HCT116 (cell line): ENCODE measurements around the gene PROX2. TPM values are rescaled to one million over a fixed set of nuclear protein-coding genes. Genes with fewer than 3 reads are reported as not detected.

Experiments used
- ATAC-seq: fragments of 200-7000 bp; cut with Tn5 transposase; 2 replicates; pipeline ENCODE4 v1.9.1; 2020; ENCODE audit warnings: mild to moderate bottlenecking, moderate library complexity
- BruUV-seq: library from RNA; stranded (reverse); fragments of 400-500 nt; replicated peaks from 2 replicates; lab custom pipeline; 2021; lab: Mats Ljungman, UMichigan
- CTCF ChIA-PET: fragments of 300-600 bp; sonication (Branson Sonifier 250); formaldehyde crosslinking; loops from one replicate; lab custom pipeline; 2021; ENCODE audit warnings: antibody characterized with exemption; lab: Charles Lee
- POLR2A ChIA-PET: fragments of 300-600, 350-600 bp; sonication (Branson Sonifier 250); formaldehyde crosslinking; loops from one replicate; lab custom pipeline; 2021; ENCODE audit warnings: antibody characterized with exemption; lab: Charles Lee
- RAD21 ChIA-PET, 2 experiments: fragments of 300-600 bp; sonication (Branson Sonifier 250); formaldehyde crosslinking; loops; one replicate each; lab custom pipeline; 2023; ENCODE audit warnings: low total read pairs in 2 of 2; ENCODE audit not compliant: uncharacterized antibody in 2 of 2, unreplicated experiment in 2 of 2, low non-redundant PET in 1 of 2; lab: Charles Lee
- DNase-seq: peaks from one replicate; pipeline ENCODE4 v3.0.0-alpha.2; 2010; ENCODE audit warnings: low read depth, low spot score
- H2AFZ ChIP-seq: fragments of 200-600 bp; shearing (Covaris generic), sonication (generic); 2 replicates; pipeline ENCODE4 v1.6.1; 2017; ENCODE audit warnings: low read depth, mixed run types, mixed read lengths, antibody characterized with exemption, low read length; ENCODE audit not compliant: poor library complexity, severe bottlenecking
- H3K27ac ChIP-seq: 2 replicates; pipeline ENCODE4 v1.5.1; 2012; ENCODE audit warnings: low read depth, low read length
- H3K27me3 ChIP-seq: fragments of 200-600 bp; sonication (generic); 2 replicates; pipeline ENCODE4 v1.6.1; 2016; ENCODE audit warnings: mixed run types, low read length, mixed read lengths; ENCODE audit not compliant: insufficient read depth
- H3K36me3 ChIP-seq, 2 experiments: fragments of 200-500 bp in 1 of 2; fragments of 200-600 bp in 1 of 2; sonication (Bioruptor generic) in 1 of 2; sonication (generic) in 1 of 2; 2 replicates each; pipeline versions ENCODE4 v1.5.1 to v1.6.1; 2014 to 2016; ENCODE audit warnings: low read length in 2 of 2, inconsistent platforms in 1 of 2, mixed read lengths in 1 of 2, mixed run types in 1 of 2; ENCODE audit not compliant: insufficient read depth in 2 of 2, control insufficient read depth in 1 of 2
- H3K4me1 ChIP-seq, 2 experiments: fragments of 200-600 bp in 1 of 2; sonication (generic) in 1 of 2; 2 replicates each; pipeline versions ENCODE4 v1.5.1 to v1.6.1; 2012 to 2017; ENCODE audit warnings: low read length in 2 of 2, inconsistent platforms in 1 of 2, mild to moderate bottlenecking in 1 of 2, mixed read lengths in 1 of 2, mixed run types in 1 of 2, moderate library complexity in 1 of 2; ENCODE audit not compliant: insufficient read depth in 2 of 2, control insufficient read depth in 1 of 2
- H3K4me2 ChIP-seq: fragments of 200-600 bp; sonication (generic); 2 replicates; pipeline ENCODE4 v1.6.1; 2017; ENCODE audit warnings: mixed run types, low read length, mixed read lengths
- H3K4me3 ChIP-seq, 2 experiments: fragments of 200-600 bp in 1 of 2; sonication (generic) in 1 of 2; replicated peaks in 1 of 2; 2 replicates each; pipeline ENCODE4 v1.5.1; 2011 to 2016; ENCODE audit warnings: low read length in 2 of 2, control low read depth in 1 of 2, low read depth in 1 of 2, mild to moderate bottlenecking in 1 of 2, mixed read lengths in 1 of 2, mixed run types in 1 of 2
- H3K79me2 ChIP-seq: fragments of 200-600 bp; sonication (generic); 2 replicates; pipeline ENCODE4 v1.6.1; 2017; ENCODE audit warnings: mild to moderate bottlenecking, mixed run types, low read length, moderate library complexity, mixed read lengths; ENCODE audit not compliant: insufficient read depth
- H3K9ac ChIP-seq: fragments of 200-600 bp; sonication (generic); 2 replicates; pipeline ENCODE4 v1.6.1; 2016; ENCODE audit warnings: low read length, mixed read lengths
- H3K9me2 ChIP-seq: fragments of 200-600 bp; sonication (generic), shearing (Covaris generic); 2 replicates; pipeline ENCODE4 v1.6.1; 2017; ENCODE audit warnings: mixed run types, mild to moderate bottlenecking, moderate library complexity; ENCODE audit not compliant: insufficient read depth
- H3K9me3 ChIP-seq, 2 experiments: fragments of 200-500 bp in 1 of 2; fragments of 200-600 bp in 1 of 2; sonication (Bioruptor generic) in 1 of 2; sonication (generic) in 1 of 2; 2 replicates each; pipeline ENCODE4 v1.6.1; 2014 to 2017; ENCODE audit warnings: low read length in 2 of 2, mixed read lengths in 2 of 2, inconsistent platforms in 1 of 2, low read depth in 1 of 2, mild to moderate bottlenecking in 1 of 2, mixed run types in 1 of 2, moderate library complexity in 1 of 2; ENCODE audit not compliant: control insufficient read depth in 1 of 2, insufficient read depth in 1 of 2
- H4K20me1 ChIP-seq: fragments of 200-600 bp; sonication (generic), shearing (Covaris generic); 2 replicates; pipeline ENCODE4 v1.6.1; 2017; ENCODE audit warnings: mixed run types, mild to moderate bottlenecking, moderate library complexity; ENCODE audit not compliant: insufficient read depth
- ATF3 ChIP-seq: IDR thresholded peaks from 2 replicates; pipeline ENCODE4 v1.6.1; 2012
- CBX3 ChIP-seq: IDR thresholded peaks from 2 replicates; pipeline ENCODE4 v1.6.1; 2012; ENCODE audit warnings: low read depth
- CEBPB ChIP-seq: IDR thresholded peaks from 2 replicates; pipeline ENCODE4 v1.6.1; 2012; ENCODE audit warnings: low read depth
- EGR1 ChIP-seq: IDR thresholded peaks from 2 replicates; pipeline ENCODE4 v1.6.1; 2012; ENCODE audit warnings: low read depth
- EZH2phosphoT487 ChIP-seq: fragments of 200-600 bp; IDR thresholded peaks from 2 replicates; pipeline ENCODE4 v1.6.1; 2018; ENCODE audit warnings: antibody characterized with exemption, borderline replicate concordance
- POLR2A ChIP-seq: IDR thresholded peaks from 2 replicates; pipeline ENCODE4 v1.7.0; 2011; ENCODE audit warnings: borderline replicate concordance; ENCODE audit not compliant: insufficient read depth, insufficient read length; ENCODE audit errors: extremely low read depth
- POLR2AphosphoS5 ChIP-seq: IDR thresholded peaks from 2 replicates; pipeline ENCODE4 v1.6.1; 2011; ENCODE audit warnings: mild to moderate bottlenecking, low read depth, low read length, moderate library complexity
- REST ChIP-seq: IDR thresholded peaks from 2 replicates; pipeline ENCODE4 v1.6.1; 2012; ENCODE audit warnings: low read depth
- SIN3A ChIP-seq: IDR thresholded peaks from 2 replicates; pipeline ENCODE4 v1.6.1; 2012; ENCODE audit warnings: low read depth
- SRF ChIP-seq: IDR thresholded peaks from 2 replicates; pipeline ENCODE4 v1.6.1; 2012; ENCODE audit warnings: low read depth
- YY1 ChIP-seq: IDR thresholded peaks from 2 replicates; pipeline ENCODE4 v1.6.1; 2011; ENCODE audit warnings: low read length, low read depth, moderate library complexity, mild to moderate bottlenecking; ENCODE audit not compliant: insufficient replicate concordance; ENCODE audit errors: extremely low read depth
- ZFX ChIP-seq: fragments of 450-650 bp; IDR thresholded peaks from 2 replicates; pipeline ENCODE4 v1.6.1; 2017
- ZNF274 ChIP-seq: fragments of 200-500 bp; sonication (Bioruptor generic); IDR thresholded peaks from 2 replicates; pipeline ENCODE4 v1.6.1; 2014; ENCODE audit warnings: mild to moderate bottlenecking, low read depth, low read length, inconsistent platforms
- intact Hi-C: fragments of 100-400 bp; cut with micrococcal nuclease; formaldehyde crosslinking; loops from 2 replicates; pipeline ENCODE4 v1.10.0; 2022
- total RNA-seq: library from RNA; stranded (reverse); gene quantifications from one replicate; pipeline ENCODE4 v1.2.1, GENCODE V29; 2021; ENCODE audit not compliant: unreplicated experiment

The PROX2 gene
- total RNA-seq, 1 experiment from 2014 or later: not detected

- Histone ChIP-seq H3K4me1 (no peaks in the 10 kb centered on the region), H3K4me2 (no peak overlapping the region), H3K4me3 (no peak overlapping the region), H4K20me1 (no peaks in the 10 kb centered on the region), H2AFZ (no peak overlapping the region), H3K9ac (no peak overlapping the region), H3K27ac (no peak overlapping the region), H3K79me2 (no peaks in the 10 kb centered on the region), H3K9me3 (no peaks in the 10 kb centered on the region), H3K27me3 (no peaks in the 10 kb centered on the region), H3K36me3 (no peaks in the 10 kb centered on the region), H3K9me2 (no peaks in the 10 kb centered on the region)
- no peak for DNase-seq
- intact Hi-C loops: no loop called here
- RAD21 ChIA-PET: no interaction called here
- POLR2A ChIA-PET: no interaction called here
- TF ChIP-seq ATF3 (no peak), POLR2A (no peak), EZH2phosphoT487 (no peak), CEBPB (no peak), REST (no peak), ZNF274 (no peak), EGR1 (no peak), SRF (no peak), SIN3A (no peak), CBX3 (no peak), ZFX (no peak), YY1 (no peak), POLR2AphosphoS5 (no peak)
- CTCF ChIA-PET: interaction anchor here (2.3 kb wide), 1 partner anchor 245 kb away, joined by 7 read pairs; no protein-coding TSS in a partner anchor
- ATAC-seq: no peak
- no TSS peak for BruUV-seq
These were observed 22.4 kb downstream of the PROX2 start for GRCh38 chr14:74853581-74853980.
